Keratinocyte (primary cell): ENCODE data around the gene POM121C. TPM values are rescaled to one million over a fixed set of nuclear protein-coding genes. Genes with fewer than 3 reads are reported as not detected.
"Not testable (repeated sequence)": the region's sequence is repeated elsewhere in the genome, so short reads cannot be mapped to it uniquely, and the experiment has no call there.

Source experiments
- DNase-seq: peaks from one replicate; pipeline ENCODE4 v3.0.0-alpha.2; 2011; ENCODE audit warnings: low read depth, missing footprints, low spot score
- FAIRE-seq: peaks from 2 replicates; lab custom pipeline; 2011; peaks lifted over from hg19 to GRCh38; lab: Jason Lieb, UNC
- H2AFZ ChIP-seq: 2 replicates; pipeline ENCODE4 v1.6.0; 2012; ENCODE audit warnings: low read length, control low read depth, inconsistent platforms; ENCODE audit not compliant: control insufficient read depth
- H3K27ac ChIP-seq: 2 replicates; pipeline ENCODE4 v1.5.1; 2011; ENCODE audit warnings: low read length; ENCODE audit not compliant: control insufficient read depth, insufficient read depth
- H3K27me3 ChIP-seq: 3 replicates; pipeline ENCODE4 v1.6.0; 2011; ENCODE audit warnings: low read length; ENCODE audit not compliant: control insufficient read depth, insufficient read depth; ENCODE audit errors: extremely low read depth
- H3K36me3 ChIP-seq, 2 experiments: 2 replicates in 1 of 2; 3 replicates in 1 of 2; pipeline ENCODE4 v1.5.1; 2011; ENCODE audit warnings: low read length in 2 of 2, mild to moderate bottlenecking in 1 of 2; ENCODE audit not compliant: control insufficient read depth in 2 of 2, insufficient read depth in 2 of 2; ENCODE audit errors: extremely low read depth in 1 of 2
- H3K4me1 ChIP-seq: 3 replicates; pipeline ENCODE4 v1.5.1; 2011; ENCODE audit warnings: low read length; ENCODE audit not compliant: control insufficient read depth, insufficient read depth; ENCODE audit errors: extremely low read depth
- H3K4me2 ChIP-seq: 3 replicates; pipeline ENCODE4 v1.6.0; 2011; ENCODE audit warnings: low read depth, low read length; ENCODE audit not compliant: control insufficient read depth, insufficient read depth; ENCODE audit errors: extremely low read depth
- H3K4me3 ChIP-seq, 3 experiments: fragments of 200-600 bp in 1 of 3; sonication (generic) in 1 of 3; 2 replicates in 2 of 3; 3 replicates in 1 of 3; pipeline ENCODE4 v1.5.1; 2011 to 2016; ENCODE audit warnings: low read length in 3 of 3, mild to moderate bottlenecking in 3 of 3, control low read depth in 2 of 3, inconsistent platforms in 1 of 3, low read depth in 1 of 3, mixed read lengths in 1 of 3, mixed run types in 1 of 3, moderate library complexity in 1 of 3; ENCODE audit not compliant: control insufficient read depth in 2 of 3, insufficient read depth in 2 of 3; ENCODE audit errors: extremely low read depth in 1 of 3
- H3K79me2 ChIP-seq: 2 replicates; pipeline ENCODE4 v1.6.0; 2012; ENCODE audit warnings: low read length; ENCODE audit not compliant: control insufficient read depth, insufficient read depth
- H3K9ac ChIP-seq: 3 replicates; pipeline ENCODE4 v1.6.0; 2011; ENCODE audit warnings: low read length; ENCODE audit not compliant: control insufficient read depth, insufficient read depth; ENCODE audit errors: extremely low read depth
- H3K9me1 ChIP-seq: 3 replicates; pipeline ENCODE4 v1.6.0; 2011; ENCODE audit warnings: low read length; ENCODE audit not compliant: control insufficient read depth, insufficient read depth; ENCODE audit errors: extremely low read depth
- H3K9me3 ChIP-seq: 2 replicates; pipeline ENCODE4 v1.5.1; 2012; ENCODE audit warnings: low read depth, low read length; ENCODE audit not compliant: control insufficient read depth
- H4K20me1 ChIP-seq: 3 replicates; pipeline ENCODE4 v1.6.0; 2011; ENCODE audit warnings: low read length; ENCODE audit not compliant: control insufficient read depth, insufficient read depth; ENCODE audit errors: extremely low read depth
- dilution Hi-C: fragments of 300-500 bp; cut with MboI; formaldehyde crosslinking; loops from one replicate; pipeline ENCODE4 v1.7.0; 2020; ENCODE audit warnings: low sequenced_read_pairs; ENCODE audit not compliant: extremely low pct_ligation_motif_present
- polyA plus RNA-seq, 5 experiments: library from polyadenylated mRNA; depleted of rRNA in 3 of 5; stranded (reverse) in 3 of 5; stranded (forward) in 1 of 5; unstranded in 1 of 5; fragments of >200 nt; gene quantifications; 1 replicate in 1 of 5; 2 replicates in 3 of 5; 3 replicates in 1 of 5; pipeline versions ENCODE4 v1.2.1 to v1.2.3, GENCODE V29; 2011 to 2012; ENCODE audit warnings: missing spikeins in 2 of 5, low read depth in 1 of 5, low replicate concordance in 1 of 5

POM121C gene
- polyA plus RNA-seq, 1 donor (not counting 4 experiments of a cell fraction or from before 2014, with no cell fraction given): 6.7 TPM

DNA sequence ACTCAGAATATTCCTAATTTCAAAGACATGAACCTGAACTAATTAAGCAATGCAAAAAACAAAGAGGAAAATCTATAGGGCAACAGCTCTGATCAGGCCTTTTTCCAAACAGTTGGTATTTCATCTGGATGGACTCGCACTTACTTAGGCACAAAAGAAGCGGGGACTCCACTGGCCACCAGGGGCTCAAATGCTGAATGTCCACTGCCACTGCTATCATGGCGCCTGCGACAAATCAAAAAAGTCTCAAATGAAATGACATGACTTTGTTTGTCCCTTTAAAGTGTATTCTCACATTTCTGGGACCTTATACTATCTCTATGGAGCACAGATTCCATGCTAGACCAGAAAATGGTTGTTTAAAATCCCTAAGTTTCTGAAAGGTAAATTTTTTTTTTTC lies 47.1 kb downstream of the POM121C start:
- H2AFZ ChIP-seq, H4K20me1 ChIP-seq, dilution Hi-C loops, H3K79me2 ChIP-seq, FAIRE-seq, H3K27ac ChIP-seq, H3K27me3 ChIP-seq, H3K9me3 ChIP-seq, H3K4me2 ChIP-seq, H3K4me1 ChIP-seq, H3K9me1 ChIP-seq, DNase-seq, H3K9ac ChIP-seq, H3K4me3 ChIP-seq: not testable (repeated sequence)
- H3K36me3 ChIP-seq: peaks cover 12 to 19% of the 10 kb centered on the region in 2 experiments

GRCh38 chr7:75423481-75423880 lies 62.6 kb downstream of the POM121C start:
- H3K36me3 ChIP-seq, H3K9me3 ChIP-seq, H3K4me2 ChIP-seq, FAIRE-seq, H3K9me1 ChIP-seq, H3K4me1 ChIP-seq, H3K9ac ChIP-seq, H3K4me3 ChIP-seq, H3K79me2 ChIP-seq, H2AFZ ChIP-seq, H3K27me3 ChIP-seq, H4K20me1 ChIP-seq, H3K27ac ChIP-seq, DNase-seq, dilution Hi-C loops: not testable (repeated sequence)

DNA sequence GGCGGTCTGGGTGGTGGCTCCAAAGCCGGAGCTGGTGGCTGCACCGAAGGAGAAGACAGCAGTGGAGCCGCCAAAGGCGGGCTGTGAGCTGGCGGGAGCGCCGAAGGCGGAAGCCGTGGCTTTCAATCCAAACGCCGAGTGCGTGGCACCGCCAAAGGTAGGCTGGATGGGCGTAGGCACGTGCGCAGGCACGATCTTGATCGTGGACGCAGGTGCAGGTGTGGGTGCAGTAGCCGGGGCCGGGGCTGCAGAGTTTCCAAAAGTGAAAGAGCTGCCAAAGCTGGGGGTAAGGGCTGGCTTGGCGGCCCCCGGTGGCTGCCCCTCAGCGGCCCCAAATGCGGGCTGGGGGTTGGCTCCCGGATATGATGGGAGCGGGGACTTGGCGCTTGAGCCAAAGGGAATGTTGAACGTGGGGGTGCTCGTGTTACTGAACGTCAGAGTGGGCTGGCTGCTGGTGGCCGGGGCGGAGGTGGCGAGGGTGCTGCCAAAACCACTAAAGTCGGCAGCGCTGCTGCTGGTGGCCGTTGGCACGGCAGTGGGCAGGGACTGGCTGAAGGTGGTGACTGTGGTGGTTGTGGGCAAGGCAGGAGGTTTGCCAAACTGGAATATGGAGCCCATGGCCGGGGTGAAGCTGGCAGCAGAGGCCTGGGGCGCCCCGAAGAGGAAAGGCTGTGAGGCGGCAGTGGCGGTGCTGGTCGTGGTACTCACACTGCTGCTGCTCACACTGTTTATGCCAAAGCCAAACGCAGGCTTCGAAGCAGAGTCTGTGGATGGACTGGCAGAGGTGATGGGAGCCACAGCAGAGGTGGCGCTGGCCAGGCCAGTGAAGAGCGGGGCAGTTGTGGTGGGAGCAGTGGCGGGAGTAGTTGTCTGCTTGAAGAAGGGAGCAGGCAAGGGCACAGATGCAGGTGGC lies 64.0 kb downstream of the POM121C start:
- dilution Hi-C loops, H3K27me3 ChIP-seq, FAIRE-seq: not testable (repeated sequence)

DNA sequence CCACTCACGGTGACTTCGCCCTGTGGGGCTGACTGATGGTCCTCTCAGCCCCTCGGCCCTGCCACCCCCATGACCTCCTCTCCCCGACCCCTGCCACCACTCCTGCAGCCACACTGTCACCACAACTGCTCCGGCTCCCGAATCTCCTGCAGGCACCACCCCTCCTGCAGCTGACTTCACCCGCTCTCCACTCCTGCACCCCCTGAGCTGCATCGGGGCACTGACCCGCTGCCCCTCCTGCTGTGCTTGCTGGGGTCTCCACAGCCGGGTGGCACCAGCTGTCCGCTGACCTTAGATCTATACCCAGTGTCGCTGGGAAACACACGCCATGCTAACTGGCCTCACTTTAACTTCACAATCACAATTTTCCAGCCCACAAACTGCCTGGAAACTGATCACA lies 65.9 kb downstream of the POM121C start:
- DNase-seq, H2AFZ ChIP-seq, FAIRE-seq, H3K79me2 ChIP-seq, H3K4me2 ChIP-seq, H4K20me1 ChIP-seq, H3K27me3 ChIP-seq, H3K4me1 ChIP-seq, H3K4me3 ChIP-seq, dilution Hi-C loops, H3K9ac ChIP-seq, H3K9me1 ChIP-seq, H3K27ac ChIP-seq, H3K9me3 ChIP-seq, H3K36me3 ChIP-seq: not testable (repeated sequence)

More for the DNA sequence above, 64.0 kb downstream of the POM121C start:
- H3K9me1 ChIP-seq, H3K9me3 ChIP-seq, H3K79me2 ChIP-seq, H3K4me2 ChIP-seq, H3K4me3 ChIP-seq, DNase-seq, H4K20me1 ChIP-seq, H3K9ac ChIP-seq, H3K36me3 ChIP-seq, H3K27ac ChIP-seq, H2AFZ ChIP-seq, H3K4me1 ChIP-seq: not testable (repeated sequence)

DNA sequence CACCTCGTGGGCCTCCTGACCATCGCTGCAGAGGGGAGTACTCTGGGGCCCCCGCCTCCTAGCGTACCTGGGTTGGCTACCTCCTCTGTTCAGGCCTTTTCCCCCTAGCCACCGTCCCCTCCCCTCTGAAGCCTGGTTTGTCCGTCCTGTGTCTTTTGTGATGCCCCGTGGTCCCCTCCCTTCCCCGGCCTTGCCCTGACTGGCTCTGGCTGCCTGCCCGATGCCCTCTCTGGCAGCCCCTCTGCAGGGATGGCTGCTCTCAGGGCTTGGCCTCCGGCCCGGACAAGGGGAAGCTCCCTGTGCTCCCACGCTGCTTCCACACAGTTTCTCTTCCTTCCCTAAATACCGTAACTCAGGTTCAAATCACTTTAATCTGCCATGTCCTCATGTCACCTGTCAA lies 66.4 kb downstream of the POM121C start:
- not testable (repeated sequence) for H4K20me1 ChIP-seq, FAIRE-seq

More for the DNA sequence above, 66.4 kb downstream of the POM121C start:
- H3K9me1 ChIP-seq, H3K27ac ChIP-seq, H3K9ac ChIP-seq, H3K4me2 ChIP-seq, H3K79me2 ChIP-seq, H3K4me3 ChIP-seq, H3K9me3 ChIP-seq, H2AFZ ChIP-seq, dilution Hi-C loops, DNase-seq, H3K4me1 ChIP-seq, H3K27me3 ChIP-seq: not testable (repeated sequence)
- peaks cover 0 to 11% of the 10 kb centered on the region in 2 experiments for H3K36me3 ChIP-seq
